Measurements from ENCODE around the gene HJURP. TPM values are rescaled to one million over a fixed set of nuclear protein-coding genes. Genes with fewer than 3 reads are reported as not detected.

Gene HJURP
- total and polyA plus RNA-seq, 7 donors: 0.08 to 0.25 (median 0.10) TPM; not detected in 4

DNA sequence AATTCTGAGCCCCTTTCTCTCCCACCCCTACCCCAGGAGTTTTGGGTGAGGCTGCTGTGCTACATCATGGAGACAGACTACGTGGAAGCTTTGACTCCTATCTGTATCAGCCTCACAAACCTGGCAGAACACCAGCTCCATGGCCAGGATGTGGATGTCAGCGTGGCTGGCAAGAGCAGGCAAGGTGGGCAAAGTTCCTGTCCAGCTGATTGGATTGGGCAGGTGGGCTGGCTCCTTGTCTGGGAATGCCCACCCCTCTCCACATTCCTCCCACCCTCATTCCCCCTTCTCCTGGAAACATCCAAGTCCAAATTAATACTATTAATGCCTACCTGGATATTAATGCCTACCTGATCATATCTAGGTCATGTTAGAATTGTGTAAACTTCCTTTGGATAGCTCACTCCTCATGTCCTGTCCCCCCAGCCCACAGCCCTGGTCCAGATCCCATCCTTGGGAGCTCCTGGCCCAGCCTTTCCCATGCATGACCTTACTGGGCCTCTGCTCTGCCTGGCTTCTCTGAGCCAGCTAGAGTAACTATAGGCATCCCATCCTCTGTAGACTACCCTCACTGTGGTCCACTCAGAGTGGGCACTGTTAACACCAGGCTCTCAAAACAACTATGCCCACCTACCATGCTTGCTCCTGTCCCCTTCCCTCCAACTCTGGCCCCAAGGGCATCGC lies 52.1 kb downstream of the HJURP start:
- no peak overlapping the region for H3K4me3 ChIP-seq
- H3K27ac ChIP-seq: no peak overlapping the region
- H3K4me1 ChIP-seq: no peaks in the 10 kb centered on the region
- intact Hi-C loops (cut with DNase I): no loop called here
- TF ChIP-seq CTCF (IDR thresholded peaks at IDR 0.05): no peak
- no peak for DNase-seq
- WGBS, 3 donors: 66 to 70% (median 68%) methylated on average over 3 of the region's 3 CpGs
- ATAC-seq: no peak
- no peaks in the 10 kb centered on the region for H3K27me3 ChIP-seq (ENCODE audit: insufficient read depth in 3 of 3, low read length in 2 of 3)
- H3K36me3 ChIP-seq (ENCODE audit: insufficient read depth in 1 of 2, low read depth in 1 of 2): no peaks in the 10 kb centered on the region
- no peaks in the 10 kb centered on the region for H3K9me3 ChIP-seq

- no peak for ATAC-seq
- no peaks in the 10 kb centered on the region for H3K27me3 ChIP-seq (ENCODE audit: insufficient read depth in 3 of 3, low read length in 2 of 3)
- 76 to 80% (median 80%) methylated on average over 9 of the region's 9 CpGs for WGBS, 3 donors
- H3K4me3 ChIP-seq: no peak overlapping the region
- intact Hi-C loops (cut with DNase I): no loop called here
- no peak for TF ChIP-seq CTCF (IDR thresholded peaks at IDR 0.05)
- no peak for DNase-seq
- no peak overlapping the region for H3K27ac ChIP-seq
- no peaks in the 10 kb centered on the region for H3K36me3 ChIP-seq (ENCODE audit: insufficient read depth in 1 of 2, low read depth in 1 of 2)
- H3K9me3 ChIP-seq: no peaks in the 10 kb centered on the region
- no peaks in the 10 kb centered on the region for H3K4me1 ChIP-seq
Observed at GRCh38 chr2:233801357-233802131, 52.8 kb downstream of the HJURP start.

- Histone ChIP-seq H3K27me3 (ENCODE audit: insufficient read depth in 3 of 3, low read length in 2 of 3) (no peaks in the 10 kb centered on the region), H3K4me1 (no peaks in the 10 kb centered on the region), H3K4me3 (no peak overlapping the region), H3K36me3 (ENCODE audit: insufficient read depth in 1 of 2, low read depth in 1 of 2) (no peaks in the 10 kb centered on the region), H3K9me3 (no peaks in the 10 kb centered on the region), H3K27ac (no peak overlapping the region)
- no peak for TF ChIP-seq CTCF (IDR thresholded peaks at IDR 0.05)
- ATAC-seq (no peak), DNase-seq (no peak)
- intact Hi-C loops (cut with DNase I): no loop called here
- WGBS, 3 donors: 74 to 78% (median 75%) methylated on average over 7 of the region's 7 CpGs
Observed at GRCh38 chr2:233800208-233800607, 54.1 kb downstream of the HJURP start.

- H3K27ac ChIP-seq: no peak overlapping the region
- DNase-seq: no peak
- H3K4me3 ChIP-seq: no peak overlapping the region
- 51 to 83% (median 51%) methylated on average over 5 of the region's 5 CpGs for WGBS, 3 donors
- TF ChIP-seq CTCF (IDR thresholded peaks at IDR 0.05): no peak
- no peaks in the 10 kb centered on the region for H3K36me3 ChIP-seq (ENCODE audit: insufficient read depth in 1 of 2, low read depth in 1 of 2)
- H3K4me1 ChIP-seq: no peaks in the 10 kb centered on the region
- no peaks in the 10 kb centered on the region for H3K27me3 ChIP-seq (ENCODE audit: insufficient read depth in 3 of 3, low read length in 2 of 3)
- intact Hi-C loops (cut with DNase I): no loop called here
- H3K9me3 ChIP-seq: no peaks in the 10 kb centered on the region
- no peak for ATAC-seq
Observed at GRCh38 chr2:233799716-233800115, 54.6 kb downstream of the HJURP start.

Measured in psoas muscle (tissue), 8 donors.